HG03457 (cell line): ENCODE results near the gene SPOCD1.

ENCODE experiments used
- ATAC-seq: cut with Tn5 transposase; IDR thresholded peaks from one replicate; pipeline ENCODE4 v1.9.1; 2021; ENCODE audit warnings: moderate number of reproducible peaks; ENCODE audit not compliant: unreplicated experiment

The SPOCD1 gene

DNA sequence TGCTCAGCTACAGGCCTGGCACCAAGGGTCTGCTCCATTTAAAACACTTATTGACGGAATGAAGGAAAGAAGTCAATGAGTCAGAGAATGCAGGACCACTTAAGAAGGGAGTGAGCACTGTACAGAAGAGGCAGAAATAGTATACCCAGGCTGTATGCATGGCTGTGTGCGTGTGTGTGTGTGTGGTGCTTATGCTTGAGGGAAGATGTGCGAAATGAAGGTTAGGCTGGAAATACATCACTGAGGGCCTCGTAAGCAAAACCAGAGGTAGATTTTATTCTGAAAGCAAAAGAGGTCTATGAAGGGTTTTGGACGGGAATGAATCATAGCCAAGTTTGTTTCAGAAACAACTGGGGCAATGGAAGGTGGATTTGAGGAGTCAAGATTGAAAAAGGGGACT is 42.0 kb downstream of the SPOCD1 start:
- ATAC-seq: no peak

DNA sequence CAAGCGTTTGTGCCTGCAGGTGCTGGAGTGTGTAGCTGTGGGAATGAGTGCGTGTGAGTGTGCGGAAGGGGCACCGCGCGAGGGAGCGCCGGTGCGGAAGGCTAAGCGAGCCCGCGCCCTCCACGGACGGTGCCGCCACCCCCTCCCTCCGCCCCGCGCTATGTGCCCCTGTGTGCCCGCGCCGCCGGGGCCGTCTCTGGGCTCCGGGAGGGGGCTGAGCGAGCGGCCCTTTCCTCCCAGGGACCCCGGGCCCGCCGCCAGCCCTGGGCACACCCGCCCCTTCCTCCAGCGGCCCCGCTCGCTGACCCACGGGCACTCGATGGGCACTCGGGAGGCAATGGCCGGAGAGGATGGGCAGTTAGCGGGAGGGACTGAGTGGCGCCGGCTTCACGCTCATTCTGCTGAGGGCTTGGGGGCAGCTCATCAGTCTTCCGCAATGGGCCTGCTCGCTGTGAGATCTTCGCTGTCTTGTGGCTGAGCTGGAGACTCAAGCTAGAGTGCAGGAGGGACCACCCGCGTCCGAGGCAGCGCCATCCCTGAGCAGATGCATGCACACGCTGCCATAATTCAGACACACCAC is 43.1 kb downstream of the SPOCD1 start:
- ATAC-seq: no peak

DNA sequence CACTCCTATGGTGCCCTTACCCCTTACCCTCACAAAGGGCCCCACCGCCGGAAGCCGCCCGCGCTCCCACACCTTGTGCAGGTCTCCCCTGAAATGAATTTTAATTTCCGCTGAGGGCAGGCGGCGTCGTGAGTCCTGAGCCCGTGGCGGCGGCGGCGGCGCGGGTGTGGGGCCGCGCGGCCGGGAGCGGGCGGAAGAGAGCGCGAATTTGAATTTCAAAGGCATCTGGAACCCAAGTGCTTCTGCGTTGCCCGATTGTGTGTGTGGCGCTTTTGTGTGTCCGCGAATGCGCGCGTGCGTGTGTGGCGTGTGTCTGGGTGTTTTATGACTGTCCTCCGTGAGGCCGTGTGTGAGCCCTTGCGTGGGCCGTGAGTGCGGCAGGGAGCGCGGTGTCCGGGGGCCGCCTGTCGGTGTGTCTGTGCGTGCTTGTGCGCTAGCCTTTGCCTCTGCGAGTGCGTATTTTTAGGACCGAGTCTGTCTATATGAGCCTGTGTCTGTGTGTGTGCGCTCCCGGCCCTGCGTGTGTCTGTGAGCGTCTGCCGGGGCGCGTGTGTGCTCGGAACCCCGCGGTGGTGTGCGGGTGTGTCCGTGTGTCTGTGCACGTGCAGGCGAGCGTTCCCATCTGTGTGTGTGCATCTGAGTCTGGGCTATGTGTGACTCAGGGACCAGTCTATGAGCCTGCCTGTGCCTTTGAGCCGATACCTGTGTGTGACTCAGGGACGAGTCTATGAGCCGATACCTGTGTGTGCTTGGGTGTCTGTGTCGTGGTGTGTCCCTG is 43.7 kb downstream of the SPOCD1 start:
- ATAC-seq: no peak

DNA sequence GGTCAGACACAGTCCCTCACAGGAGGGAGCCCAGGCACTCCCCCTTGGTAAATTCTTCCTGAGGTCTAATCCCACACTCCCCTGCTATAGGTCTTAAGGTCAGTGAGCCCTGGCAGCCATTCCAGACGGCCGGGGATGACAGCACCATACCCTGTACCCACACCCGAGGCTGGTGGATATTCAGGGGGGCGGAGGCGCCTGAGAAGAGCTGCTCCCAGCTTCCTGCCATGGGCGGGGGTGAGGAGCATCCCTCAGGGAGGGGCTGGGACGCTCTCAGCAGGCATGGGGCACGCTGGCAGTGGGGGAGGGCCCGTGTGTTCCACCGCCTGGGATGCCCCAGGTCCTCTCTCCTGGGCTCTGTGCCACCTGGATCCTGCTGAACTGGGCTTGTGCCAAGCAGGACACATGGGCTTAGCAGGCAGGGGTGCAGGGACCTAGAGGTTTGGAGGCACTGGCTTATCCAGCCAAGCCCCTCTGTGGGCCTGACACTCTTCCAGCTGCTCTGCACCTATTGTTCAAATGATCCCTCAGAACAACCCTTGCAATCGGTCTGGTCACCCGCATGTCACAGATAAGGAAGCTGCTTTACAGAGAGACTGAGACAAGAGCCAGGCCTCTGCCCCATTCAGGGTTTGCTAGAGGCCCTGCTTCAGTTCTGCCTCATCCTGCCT is 46.0 kb downstream of the SPOCD1 start:
- no peak for ATAC-seq

DNA sequence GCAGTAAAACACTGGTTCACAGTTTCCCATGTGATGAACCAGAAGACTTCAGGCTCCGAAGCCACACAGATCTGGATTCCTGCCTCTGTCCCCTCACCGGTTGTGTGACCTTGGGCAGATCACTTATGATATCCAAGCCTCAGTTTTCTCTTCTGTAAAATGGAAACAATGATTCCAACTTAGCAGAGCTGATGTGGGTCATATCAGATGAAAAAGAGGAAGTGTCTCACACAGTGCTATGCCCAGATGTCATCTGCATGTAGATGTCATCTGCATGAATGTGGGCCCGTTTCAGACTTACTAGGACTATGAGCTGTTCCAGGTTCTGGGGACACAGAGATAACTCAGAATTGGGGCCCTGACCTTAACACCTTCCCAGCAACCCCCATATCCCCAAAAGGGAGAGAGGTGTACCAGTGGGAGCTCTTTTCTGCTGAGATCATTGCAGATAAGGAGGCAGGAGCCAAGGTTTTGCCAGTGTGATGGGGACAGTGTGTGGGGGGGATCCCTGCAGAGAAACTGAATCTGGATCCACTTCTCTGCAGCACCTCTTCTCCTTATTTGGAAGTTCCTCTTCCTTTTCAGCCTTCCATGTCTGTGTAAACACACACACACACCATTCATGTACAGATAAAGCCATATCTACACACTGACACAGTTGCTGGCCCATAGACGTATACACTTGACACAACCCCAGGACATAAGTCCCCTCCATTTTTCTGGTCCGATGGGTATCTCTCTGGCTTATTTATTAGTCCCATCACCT is 46.7 kb downstream of the SPOCD1 start:
- no peak for ATAC-seq

DNA sequence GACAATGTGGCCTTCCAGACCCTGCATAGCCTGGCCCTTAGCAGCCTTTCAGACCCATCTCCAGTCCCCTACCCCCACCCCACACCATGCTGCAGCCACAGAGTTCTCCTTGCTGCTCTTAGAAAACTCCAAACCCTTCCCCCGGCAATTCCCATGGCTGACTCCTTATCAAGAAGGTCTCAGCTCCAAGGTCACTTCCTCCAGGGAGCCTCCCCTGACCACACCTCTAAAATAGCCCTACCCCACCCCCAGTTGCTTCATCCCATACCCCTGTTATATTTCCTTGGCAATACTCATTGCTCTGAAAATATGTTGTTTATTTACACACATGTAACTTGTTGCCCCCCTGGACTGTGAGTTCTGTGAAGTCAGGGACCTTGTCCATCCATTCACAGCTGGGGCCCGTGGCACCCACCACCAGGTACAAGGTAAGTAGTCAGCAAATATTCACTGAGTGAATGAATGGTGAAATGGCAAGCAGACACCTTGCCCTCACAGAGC is 47.4 kb downstream of the SPOCD1 start:
- no peak for ATAC-seq

DNA sequence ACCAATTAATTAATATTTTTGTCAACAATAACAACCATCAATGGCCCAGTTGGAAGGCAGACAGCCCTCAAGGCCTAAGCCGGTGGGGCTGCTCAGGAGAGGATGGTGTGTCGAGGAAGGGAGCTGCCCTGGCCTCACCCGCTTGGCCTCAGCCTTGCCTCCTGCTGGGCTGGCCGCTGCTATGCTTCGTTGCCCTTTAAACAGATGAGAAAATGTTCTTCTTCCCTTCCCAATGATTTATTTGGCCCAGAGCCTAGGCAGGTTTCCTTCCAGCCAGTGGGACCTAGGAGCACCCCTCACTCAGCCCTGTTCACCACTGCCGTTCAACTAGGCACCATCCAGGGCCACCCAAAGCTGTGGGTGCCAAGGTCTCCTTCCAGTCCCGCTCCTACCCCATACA is 48.6 kb downstream of the SPOCD1 start:
- ATAC-seq: no peak

DNA sequence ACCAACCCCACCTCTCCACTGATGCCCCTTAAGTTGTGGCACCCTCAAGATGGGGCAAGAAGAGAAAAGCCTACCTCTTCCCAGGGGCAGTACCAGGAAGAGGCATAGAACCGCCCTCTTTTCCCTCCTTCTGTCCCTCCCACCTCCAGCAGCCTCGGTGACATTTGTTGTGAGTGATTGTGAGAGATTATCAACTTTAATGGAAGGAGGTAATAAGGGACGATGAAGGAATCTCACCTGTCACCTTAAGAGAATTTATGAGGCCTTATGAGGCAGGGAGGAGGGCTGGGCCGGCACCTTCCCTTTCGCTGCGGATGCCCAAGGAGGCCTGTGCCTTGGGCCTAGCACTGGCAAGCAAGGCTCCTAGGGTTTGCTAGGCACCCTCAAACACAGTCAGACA is 50.3 kb downstream of the SPOCD1 start:
- no peak for ATAC-seq

DNA sequence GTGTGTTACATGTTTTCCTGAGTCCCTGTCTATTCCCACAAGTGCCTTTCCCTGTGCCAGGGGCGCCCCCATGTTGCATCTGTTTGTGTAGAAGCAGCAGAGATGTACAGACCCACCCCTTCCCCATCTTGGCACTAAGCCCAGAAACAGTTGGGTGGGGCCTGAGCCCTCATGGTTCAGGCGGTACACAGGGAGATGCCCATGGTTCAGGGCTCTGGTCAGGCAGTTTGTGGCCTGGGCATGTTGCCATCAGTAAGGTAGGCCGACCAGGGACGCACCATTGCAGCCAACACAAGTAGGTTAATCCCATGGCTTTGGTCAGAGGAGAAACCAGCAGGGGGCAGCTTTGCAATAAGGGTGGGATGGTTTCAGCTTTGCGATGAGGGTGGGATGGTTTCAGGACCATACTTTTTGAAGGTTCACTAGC is 50.8 kb downstream of the SPOCD1 start:
- ATAC-seq: no peak

DNA sequence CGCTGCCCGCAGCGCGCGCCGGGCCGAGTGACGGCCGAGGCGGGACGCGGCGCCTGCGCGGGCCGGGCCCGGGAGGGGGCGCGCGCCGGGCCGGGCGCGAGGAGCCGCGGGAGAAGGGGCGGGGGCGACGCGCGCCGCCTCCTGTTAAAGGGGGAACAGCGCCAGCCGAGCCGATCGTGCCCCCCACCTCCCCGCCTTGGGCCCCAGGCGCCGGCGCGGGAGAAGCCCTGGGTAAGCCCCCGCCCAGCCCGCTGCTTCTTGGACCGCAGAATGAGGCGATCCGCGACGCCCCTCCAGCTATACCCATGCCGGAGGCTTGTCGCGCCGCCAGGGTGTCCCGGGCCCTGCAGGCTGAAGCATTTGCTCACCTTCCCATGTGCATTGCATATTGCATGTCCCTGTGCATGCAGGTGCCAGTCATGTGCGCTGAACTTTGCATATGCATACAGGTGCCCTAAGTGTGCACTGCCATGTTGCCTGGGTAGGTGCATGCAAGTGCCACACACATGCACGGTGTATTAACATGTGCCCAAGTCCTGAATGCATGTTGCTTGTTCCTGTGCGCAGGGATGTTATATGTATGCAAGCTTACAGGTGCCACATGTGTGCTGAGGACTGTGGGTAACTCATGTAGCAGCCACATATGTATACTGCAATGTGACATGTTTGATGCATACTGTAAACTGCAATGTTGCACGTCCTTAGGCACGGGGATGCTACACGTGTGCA is 51.3 kb downstream of the SPOCD1 start, which contains the start of gene ADGRB2:
ADGRB2 (minus strand) TSS at position 29 of the 729 bp plus-strand sequence. CDS start 7,119 bp downstream, outside the sequence.
- ATAC-seq: no peak

DNA sequence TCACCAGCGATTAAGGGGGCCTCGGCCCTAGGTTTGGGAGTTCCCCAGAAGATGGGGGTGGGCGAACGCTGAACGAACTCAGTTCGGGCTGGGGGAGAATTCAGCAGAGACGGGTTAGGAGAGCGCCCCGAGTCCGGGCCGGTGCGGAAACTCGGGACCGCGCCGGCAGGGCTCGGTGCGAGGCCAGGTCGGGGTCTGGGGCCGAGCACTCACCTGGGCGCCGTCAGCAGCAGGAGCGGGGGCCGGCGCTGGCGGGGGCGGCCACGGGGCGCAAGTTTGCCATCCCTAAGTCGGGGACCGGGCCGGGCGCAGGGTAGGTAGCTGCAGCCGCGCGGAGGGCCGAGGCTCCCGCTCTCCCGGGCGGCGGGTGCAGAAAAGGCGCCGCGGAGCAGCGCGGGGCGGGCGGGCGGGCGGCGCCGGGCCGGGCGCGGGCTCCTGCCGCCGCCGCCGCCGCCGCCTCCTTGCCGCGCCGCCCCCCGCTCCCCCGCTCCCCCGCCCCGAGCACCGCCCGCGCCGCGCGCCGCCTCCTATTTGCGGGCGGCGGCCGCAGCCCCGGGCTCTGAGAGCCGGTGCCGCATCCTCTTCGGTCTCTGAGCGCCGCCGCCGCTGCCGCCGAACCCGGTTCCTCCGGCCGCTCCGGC is 52.0 kb downstream of the SPOCD1 start:
- ATAC-seq: no peak

DNA sequence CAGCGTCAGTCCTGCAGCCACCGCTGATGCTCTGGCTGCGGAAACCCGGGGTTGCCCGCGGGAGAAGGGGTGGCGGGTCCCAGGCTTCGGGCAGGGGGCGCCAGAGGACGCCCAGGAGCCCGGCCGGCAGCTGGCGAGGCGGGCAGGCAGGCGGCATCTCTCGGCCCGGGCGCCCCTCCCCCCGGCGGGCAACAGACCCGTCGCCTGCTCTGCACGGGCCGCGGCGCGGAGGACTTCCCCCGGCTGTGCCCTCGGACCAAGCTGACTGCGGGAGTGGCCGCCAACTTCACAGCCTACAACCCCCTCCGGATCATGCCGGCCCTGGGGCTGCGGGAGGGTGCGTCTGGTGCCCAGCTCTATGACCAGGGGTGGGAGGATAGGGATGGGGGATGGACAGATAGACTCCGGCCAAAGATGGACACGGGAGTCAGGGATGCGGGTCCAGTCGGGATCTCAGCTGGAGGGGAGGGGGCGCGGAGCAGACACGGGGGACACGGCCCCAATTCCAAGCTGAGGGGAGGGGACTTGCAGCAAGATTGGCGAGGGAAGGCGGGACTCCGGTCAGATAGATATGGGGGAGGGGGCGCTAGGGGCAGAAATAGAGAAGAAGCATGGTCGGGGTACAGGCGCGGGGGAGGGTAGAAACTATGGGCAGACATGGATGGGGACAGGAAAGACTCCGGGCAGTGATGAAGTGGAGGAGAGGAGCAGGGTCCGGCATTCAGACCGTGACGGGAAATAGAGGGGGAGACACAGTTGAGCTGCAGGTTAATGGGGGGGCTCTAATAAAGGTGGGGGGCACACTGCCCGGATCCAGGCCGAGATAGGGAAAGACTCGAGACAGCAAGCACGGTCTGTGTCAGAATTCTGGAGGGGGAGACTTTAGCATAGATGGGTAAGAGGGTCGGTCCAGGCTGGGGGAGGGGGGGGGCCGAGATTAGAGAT is 52.8 kb downstream of the SPOCD1 start:
- no peak for ATAC-seq

DNA sequence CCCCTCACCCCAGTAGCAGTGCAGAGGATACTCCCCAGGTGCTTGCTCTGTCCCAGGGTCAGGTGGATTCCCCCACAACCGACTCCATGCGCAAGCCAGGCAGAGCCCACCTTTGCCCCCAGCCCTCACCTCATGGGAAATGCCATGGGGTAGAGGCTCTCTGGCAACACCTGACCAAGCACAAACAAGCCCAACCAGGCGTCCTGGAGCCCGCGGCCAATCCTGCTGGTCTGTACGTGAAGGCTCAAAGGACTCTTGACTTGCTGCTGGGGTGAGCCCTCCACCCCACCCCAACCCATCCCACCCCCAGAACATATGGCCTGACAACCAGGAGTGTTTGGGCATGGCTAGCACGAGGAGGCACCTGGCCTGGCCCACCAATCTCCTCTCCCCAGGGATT is 53.5 kb downstream of the SPOCD1 start:
- no peak for ATAC-seq

DNA sequence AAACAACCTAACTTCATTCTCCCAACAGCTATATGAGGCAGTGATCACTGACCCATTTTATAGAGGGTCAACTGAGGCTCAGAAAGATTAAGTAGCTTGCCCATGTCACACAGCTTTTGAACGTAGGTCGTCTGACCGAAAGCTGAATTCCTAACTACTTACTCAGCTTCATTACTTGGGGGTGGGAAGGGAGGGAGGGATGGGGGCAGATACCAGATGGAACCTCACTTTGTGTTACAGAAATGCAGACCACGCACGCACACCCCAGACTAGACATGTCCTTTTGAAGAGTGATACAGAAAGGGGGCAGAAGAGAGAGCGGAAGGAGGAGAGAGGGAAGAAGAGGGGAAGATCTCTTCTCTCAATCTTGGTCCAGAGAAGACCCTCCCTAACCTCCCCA is 53.9 kb downstream of the SPOCD1 start:
- no peak for ATAC-seq

DNA sequence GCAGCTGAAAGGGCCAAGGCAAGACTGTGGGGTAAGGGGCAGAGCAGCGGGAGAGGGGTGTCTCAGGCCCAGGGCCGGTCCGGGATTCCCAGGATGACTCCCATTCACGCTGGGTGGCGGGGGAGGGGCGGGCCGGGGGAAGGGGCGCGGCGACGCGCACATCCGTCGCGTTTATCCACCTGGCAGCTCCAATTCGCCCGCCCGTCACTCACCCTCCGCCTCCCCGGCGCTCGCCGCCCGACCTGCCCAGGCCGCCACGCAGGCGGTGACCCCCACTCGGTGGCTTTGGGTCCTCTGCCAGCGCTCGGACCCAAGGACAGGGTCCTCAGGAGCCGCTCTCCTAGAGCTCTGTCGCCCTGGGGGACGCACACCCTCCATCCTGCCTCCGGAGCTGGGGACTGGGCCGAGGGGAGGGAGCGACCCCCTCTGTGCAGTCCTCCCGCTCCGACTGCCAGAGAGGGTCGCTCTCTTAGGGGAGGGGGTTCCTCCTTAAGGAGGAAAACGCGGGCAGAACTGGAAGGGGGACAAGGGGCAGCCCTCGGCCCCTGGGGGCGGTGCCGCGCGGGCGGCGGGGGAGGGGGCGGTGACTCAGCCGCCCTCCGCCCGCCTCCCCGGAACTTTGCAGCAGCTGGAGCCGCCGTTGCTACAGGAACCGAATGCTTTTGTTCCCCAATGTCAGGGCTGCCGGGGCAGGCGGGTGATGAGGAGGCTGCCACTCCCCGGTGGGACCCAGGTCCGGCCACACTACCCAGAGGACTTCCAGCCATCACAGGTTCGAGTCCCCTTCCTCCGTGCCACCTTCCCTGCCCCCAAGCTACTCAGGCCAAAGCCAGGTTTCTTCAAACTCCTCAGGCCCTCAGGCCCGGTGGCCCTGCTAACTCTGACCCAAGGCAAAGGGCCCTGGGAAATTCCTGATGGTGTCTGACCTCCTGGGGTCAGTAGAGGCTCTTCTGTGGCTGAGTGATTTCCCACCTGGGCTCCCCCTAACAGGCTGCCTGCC is 55.1 kb downstream of the SPOCD1 start:
- ATAC-seq: no peak

DNA sequence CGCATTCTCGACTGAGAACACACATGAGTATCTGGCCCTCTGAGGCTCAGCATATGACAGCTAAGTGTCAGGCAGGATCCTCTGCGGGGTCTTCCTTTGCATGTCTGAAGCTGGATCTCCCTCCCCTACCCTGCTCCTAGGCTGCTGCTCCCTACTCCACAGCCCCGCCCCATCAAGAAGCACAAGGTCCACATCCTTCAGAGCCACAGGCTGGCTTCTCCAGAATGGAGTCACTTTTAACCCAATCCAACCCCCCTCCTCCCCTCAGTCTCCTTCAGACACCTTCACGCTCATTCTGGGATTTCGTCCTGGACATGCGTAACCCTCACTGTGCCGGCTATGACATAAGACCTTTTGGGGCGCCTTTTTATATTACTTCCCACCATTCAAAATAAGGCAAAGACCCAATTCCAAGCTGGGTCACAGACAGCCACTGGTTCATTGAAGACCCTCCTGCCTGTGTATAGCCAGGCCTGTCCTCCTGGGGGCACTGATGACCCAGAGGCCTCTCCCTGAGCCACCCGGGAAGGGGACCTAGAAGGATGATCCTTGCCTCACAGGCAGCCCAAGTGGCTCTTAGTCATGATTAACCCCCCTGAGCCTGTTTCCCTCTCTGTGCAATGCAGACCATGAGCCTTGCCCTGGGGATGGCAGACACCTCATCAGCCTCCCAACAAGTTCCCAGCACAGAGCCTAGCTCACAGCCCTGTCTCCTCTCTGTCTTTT is 56.4 kb downstream of the SPOCD1 start:
- ATAC-seq: no peak

DNA sequence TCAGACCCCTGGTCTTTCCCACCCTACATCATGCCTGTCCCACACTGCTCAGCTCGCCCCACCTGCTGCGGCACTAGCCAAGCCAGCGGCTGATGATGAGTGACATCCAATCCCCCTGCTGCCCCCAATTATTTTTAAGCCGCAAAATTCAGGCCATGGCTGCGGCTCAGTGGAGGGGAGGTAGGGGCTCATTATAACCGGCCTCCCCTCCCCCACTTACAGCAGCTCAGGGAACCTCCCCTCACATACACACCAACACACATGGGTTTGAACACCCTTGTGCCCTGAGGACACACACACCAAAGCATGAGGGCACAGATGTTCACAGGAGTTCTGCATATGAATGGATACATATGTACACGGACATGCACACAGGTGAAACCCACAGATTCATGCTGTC is 57.0 kb downstream of the SPOCD1 start:
- ATAC-seq: no peak
